NCI-H2107 treated with DMSO at 0.1 percent for 48 hours (cell line): ENCODE data around the gene SIRPA.
A peak's percentile ranks its signal among the peaks of the same experiment; 100 is the strongest.

Experiments
- DNase-seq: peaks from one replicate; lab custom pipeline; 2025; ENCODE audit not compliant: unreplicated experiment; lab: John Stamatoyannopoulos, UW

Gene SIRPA

GRCh38 chr20:1894951-1895673, at the start of gene SIRPA:
Gene SIRPA, plus strand, starts transcription at chr20:1895407. Its CDS starts 41 bp downstream, at chr20:1895448.
- DNase-seq = peak; percentile 10

GRCh38 chr20:1845701-1846100, 49.5 kb upstream of the SIRPA start:
- DNase-seq = no peak

- DNase-seq = no peak
Observed at GRCh38 chr20:1846341-1846740, 48.9 kb upstream of the SIRPA start.

- DNase-seq = no peak
Observed at GRCh38 chr20:1846876-1847275, 48.3 kb upstream of the SIRPA start.

- DNase-seq = no peak
Observed at GRCh38 chr20:1847780-1848179, 47.4 kb upstream of the SIRPA start.

GRCh38 chr20:1848373-1848772, 46.8 kb upstream of the SIRPA start:
- DNase-seq = no peak

GRCh38 chr20:1851396-1851795, 43.8 kb upstream of the SIRPA start:
- no peak for DNase-seq

- no peak for DNase-seq
Observed at GRCh38 chr20:1853473-1853872, 41.7 kb upstream of the SIRPA start.

- DNase-seq = no peak
Observed at GRCh38 chr20:1854246-1854645, 41.0 kb upstream of the SIRPA start.

- DNase-seq = no peak
Observed at GRCh38 chr20:1855109-1855508, 40.1 kb upstream of the SIRPA start.

- DNase-seq = no peak
Observed at GRCh38 chr20:1855690-1856089, 39.5 kb upstream of the SIRPA start.

GRCh38 chr20:1856424-1856823, 38.8 kb upstream of the SIRPA start:
- no peak for DNase-seq

- no peak for DNase-seq
Observed at GRCh38 chr20:1857466-1857865, 37.7 kb upstream of the SIRPA start.

GRCh38 chr20:1858871-1859270, 36.3 kb upstream of the SIRPA start:
- DNase-seq = no peak

- no peak for DNase-seq
Observed at GRCh38 chr20:1860446-1860845, 34.8 kb upstream of the SIRPA start.

GRCh38 chr20:1861347-1861976, 33.7 kb upstream of the SIRPA start:
- DNase-seq = no peak

- no peak for DNase-seq
Observed at GRCh38 chr20:1861996-1862662, 33.1 kb upstream of the SIRPA start.

GRCh38 chr20:1862663-1863053, 32.5 kb upstream of the SIRPA start:
- no peak for DNase-seq

- DNase-seq = no peak
Observed at GRCh38 chr20:1863296-1863695, 31.9 kb upstream of the SIRPA start.

- DNase-seq = no peak
Observed at GRCh38 chr20:1866834-1867233, 28.4 kb upstream of the SIRPA start.

GRCh38 chr20:1867495-1868260, 27.5 kb upstream of the SIRPA start:
- DNase-seq = no peak

GRCh38 chr20:1868856-1869255, 26.4 kb upstream of the SIRPA start:
- no peak for DNase-seq
